Skin epidermis (tissue), 12 donors: ENCODE results near the gene RUBCN.
A peak's percentile ranks its signal among the peaks of the same experiment; 100 is the strongest.

Source experiments
- H3K27ac ChIP-seq, 21 experiments: fragments of 200-600 bp; sonication (generic) in 11 of 21; one replicate each; pipeline ENCODE4 v1.5.0; 2020; ENCODE audit warnings: mild to moderate bottlenecking in 3 of 21, inconsistent platforms in 2 of 21, moderate library complexity in 2 of 21
- H3K4me3 ChIP-seq, 7 experiments: fragments of 200-600 bp; sonication (generic) in 2 of 7; one replicate each; pipeline ENCODE4 v1.5.0; 2020; ENCODE audit warnings: inconsistent platforms in 2 of 7, mild to moderate bottlenecking in 2 of 7, moderate library complexity in 1 of 7

Gene RUBCN

GRCh38 chr3:197736491-197737318 is at the start of gene RUBCN:
TSS of gene RUBCN (minus strand) at chr3:197736904. CDS start at chr3:197736719, 185 bp downstream.
- H3K27ac ChIP-seq: peak within 1 kb of the TSS; percentile 66 to 93 (median 87)
- peak within 1 kb of the TSS; percentile 56 to 97 (median 91) for H3K4me3 ChIP-seq

- no peak overlapping the region for H3K27ac ChIP-seq
- no peak overlapping the region for H3K4me3 ChIP-seq
Measured at GRCh38 chr3:197784019-197784585, 47.4 kb upstream of the RUBCN start.

GRCh38 chr3:197782230-197782629 is 45.5 kb upstream of the RUBCN start:
- H3K4me3 ChIP-seq: no peak overlapping the region
- no peak overlapping the region for H3K27ac ChIP-seq

- no peak overlapping the region for H3K27ac ChIP-seq
- no peak overlapping the region for H3K4me3 ChIP-seq
Measured at GRCh38 chr3:197775317-197775716, 38.6 kb upstream of the RUBCN start.

- Histone ChIP-seq H3K27ac (no peak overlapping the region), H3K4me3 (no peak overlapping the region)
Measured at GRCh38 chr3:197761784-197762183, 25.1 kb upstream of the RUBCN start.

- Histone ChIP-seq H3K4me3 (no peak overlapping the region), H3K27ac (no peak overlapping the region)
Measured at GRCh38 chr3:197758512-197758911, 21.8 kb upstream of the RUBCN start.

GRCh38 chr3:197756704-197757103 is 20.0 kb upstream of the RUBCN start:
- no peak overlapping the region for H3K4me3 ChIP-seq
- no peak overlapping the region for H3K27ac ChIP-seq

- H3K27ac ChIP-seq: no peak overlapping the region
- no peak overlapping the region for H3K4me3 ChIP-seq
Measured at GRCh38 chr3:197753263-197753662, 16.6 kb upstream of the RUBCN start.

GRCh38 chr3:197752107-197752506 is 15.4 kb upstream of the RUBCN start:
- H3K27ac ChIP-seq: peak overlapping the region in 6 of 21 experiments; percentile 93 to 99 (median 95)
- H3K4me3 ChIP-seq: peak overlapping the region in 2 of 7 experiments; percentile 94 to 96

GRCh38 chr3:197750858-197751737 is 14.4 kb upstream of the RUBCN start:
- peak overlapping the region; percentile 63 to 96 (median 89) for H3K4me3 ChIP-seq
- H3K27ac ChIP-seq: peak overlapping the region; percentile 78 to 99 (median 94)

GRCh38 chr3:197750396-197750831 is 13.7 kb upstream of the RUBCN start:
- peak overlapping the region; percentile 63 to 96 (median 89) for H3K4me3 ChIP-seq
- H3K27ac ChIP-seq: peak overlapping the region; percentile 78 to 99 (median 94)

- peak within 1 kb of the TSS; percentile 78 to 99 (median 94) for H3K27ac ChIP-seq
- peak within 1 kb of the TSS; percentile 63 to 96 (median 89) for H3K4me3 ChIP-seq
Measured at GRCh38 chr3:197749601-197750395, 13.1 kb upstream of the RUBCN start, which contains the start of gene FYTTD1. TSS of gene FYTTD1 (plus strand) at chr3:197749883. CDS start at chr3:197749972, 89 bp downstream.

- Histone ChIP-seq H3K4me3 (peak overlapping the region; percentile 63 to 96 (median 89)), H3K27ac (peak overlapping the region in 19 of 21 experiments; percentile 42 to 99 (median 94))
Measured at GRCh38 chr3:197749315-197749600, 12.6 kb upstream of the RUBCN start.

GRCh38 chr3:197748597-197749314 is 12.1 kb upstream of the RUBCN start:
- Histone ChIP-seq H3K4me3 (peak overlapping the region; percentile 63 to 96 (median 89)), H3K27ac (peak overlapping the region in 18 of 21 experiments; percentile 42 to 99 (median 94))

- H3K27ac ChIP-seq: no peak overlapping the region
- no peak overlapping the region for H3K4me3 ChIP-seq
Measured at GRCh38 chr3:197746801-197747237, 10.1 kb upstream of the RUBCN start.

- H3K4me3 ChIP-seq: no peak overlapping the region
- no peak overlapping the region for H3K27ac ChIP-seq
Measured at GRCh38 chr3:197746209-197746608, 9.5 kb upstream of the RUBCN start.

GRCh38 chr3:197742787-197743186 is 6.1 kb upstream of the RUBCN start:
- no peak overlapping the region for H3K27ac ChIP-seq
- no peak overlapping the region for H3K4me3 ChIP-seq

GRCh38 chr3:197737749-197738462 is 1.2 kb upstream of the RUBCN start:
- peak overlapping the region in 4 of 7 experiments; percentile 75 to 97 (median 89) for H3K4me3 ChIP-seq

More at GRCh38 chr3:197737749-197738462, 1.2 kb upstream of the RUBCN start:
- peak overlapping the region in 6 of 21 experiments; percentile 48 to 90 (median 86) for H3K27ac ChIP-seq
